ENCODE data around the gene OXSR1. TPM values are rescaled to one million over a fixed set of nuclear protein-coding genes. Genes with fewer than 3 reads are reported as not detected.

OXSR1 gene
- total and polyA plus RNA-seq, 2 experiments from 2014 or later = 16.0 to 41.1 TPM

DNA sequence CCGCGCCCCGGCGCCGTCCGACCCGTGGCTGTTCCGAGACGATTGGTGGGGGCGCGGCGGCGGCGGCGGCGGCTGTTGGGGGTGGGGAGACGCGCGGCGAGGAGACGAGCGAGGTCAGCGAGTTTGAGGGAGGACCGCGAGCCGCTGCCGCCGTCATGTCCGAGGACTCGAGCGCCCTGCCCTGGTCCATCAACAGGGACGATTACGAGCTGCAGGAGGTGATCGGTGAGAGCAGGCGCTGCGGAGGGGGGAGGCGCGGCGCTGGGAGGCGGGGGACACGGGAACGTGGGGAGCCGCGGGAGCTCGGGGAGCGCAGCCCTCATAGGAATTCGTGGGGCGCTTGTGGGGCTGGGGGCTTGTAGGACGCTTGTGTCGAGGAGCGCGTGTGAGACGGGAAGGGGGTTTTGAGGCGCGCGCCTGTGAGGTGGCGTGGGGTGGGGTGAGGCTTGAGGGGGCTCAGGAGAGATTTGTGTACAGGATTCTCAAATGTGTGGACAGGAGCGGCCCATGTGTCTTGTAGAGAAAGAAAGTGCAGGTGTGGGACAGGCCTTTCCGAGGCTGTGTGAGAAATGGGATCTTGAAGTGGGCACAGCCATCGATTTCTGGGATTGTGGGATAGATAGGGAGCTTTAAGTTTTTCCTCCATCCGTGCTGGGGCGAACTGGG lies 518 bp downstream of the OXSR1 start:
- Histone ChIP-seq H2AFZ (peak overlapping the region; percentile 52), H3K4me3 (peak overlapping the region; percentile 54), H3K9me2 (ENCODE audit: insufficient read depth) (no peaks in the 10 kb centered on the region), H4K20me1 (replicated peaks; ENCODE audit: insufficient read depth) (peaks cover 33% of the 10 kb centered on the region), H3F3A (replicated peaks; ENCODE audit: low read depth) (peaks cover 3% of the 10 kb centered on the region; the same call in 1 of the 2 replicates), H3K27ac (ENCODE audit: low read depth) (peak overlapping the region; percentile 63; the same call in 1 of the 2 replicates), H3K36me3 (ENCODE audit: insufficient read depth) (no peaks in the 10 kb centered on the region), H3K4me2 (peak overlapping the region; percentile 81), H3K27me3 (ENCODE audit: insufficient read depth) (no peaks in the 10 kb centered on the region), H3K4me1 (ENCODE audit: insufficient read depth) (peaks cover 11% of the 10 kb centered on the region), H3K79me2 (replicated peaks; ENCODE audit: insufficient read depth) (peaks cover 53% of the 10 kb centered on the region)
- Mint-ChIP-seq H3K4me3 (peak overlapping the region; percentile 96), H3K9me3 (0 out of 3 replicates have a peak, but pooled peaks cover 2% of the 10 kb centered on the region), H3K27ac (peak overlapping the region; percentile 92), H3K27me3 (ENCODE audit: insufficient read depth, low read depth, poor library complexity) (peaks cover 16% of the 10 kb centered on the region), H3K4me1 (peaks cover 23% of the 10 kb centered on the region), H3K36me3 (ENCODE audit: low read depth) (0 out of 3 replicates have a peak, but pooled peaks cover 4% of the 10 kb centered on the region)
- ATAC-seq (peak; percentile 28), DNase-seq (ENCODE audit: low spot score) (peak; percentile 58)
- no peak for TF ChIP-seq JUNB (IDR thresholded peaks at IDR 0.05; ENCODE audit: unreplicated experiment)
- TF ChIP-seq, protein P1, sequence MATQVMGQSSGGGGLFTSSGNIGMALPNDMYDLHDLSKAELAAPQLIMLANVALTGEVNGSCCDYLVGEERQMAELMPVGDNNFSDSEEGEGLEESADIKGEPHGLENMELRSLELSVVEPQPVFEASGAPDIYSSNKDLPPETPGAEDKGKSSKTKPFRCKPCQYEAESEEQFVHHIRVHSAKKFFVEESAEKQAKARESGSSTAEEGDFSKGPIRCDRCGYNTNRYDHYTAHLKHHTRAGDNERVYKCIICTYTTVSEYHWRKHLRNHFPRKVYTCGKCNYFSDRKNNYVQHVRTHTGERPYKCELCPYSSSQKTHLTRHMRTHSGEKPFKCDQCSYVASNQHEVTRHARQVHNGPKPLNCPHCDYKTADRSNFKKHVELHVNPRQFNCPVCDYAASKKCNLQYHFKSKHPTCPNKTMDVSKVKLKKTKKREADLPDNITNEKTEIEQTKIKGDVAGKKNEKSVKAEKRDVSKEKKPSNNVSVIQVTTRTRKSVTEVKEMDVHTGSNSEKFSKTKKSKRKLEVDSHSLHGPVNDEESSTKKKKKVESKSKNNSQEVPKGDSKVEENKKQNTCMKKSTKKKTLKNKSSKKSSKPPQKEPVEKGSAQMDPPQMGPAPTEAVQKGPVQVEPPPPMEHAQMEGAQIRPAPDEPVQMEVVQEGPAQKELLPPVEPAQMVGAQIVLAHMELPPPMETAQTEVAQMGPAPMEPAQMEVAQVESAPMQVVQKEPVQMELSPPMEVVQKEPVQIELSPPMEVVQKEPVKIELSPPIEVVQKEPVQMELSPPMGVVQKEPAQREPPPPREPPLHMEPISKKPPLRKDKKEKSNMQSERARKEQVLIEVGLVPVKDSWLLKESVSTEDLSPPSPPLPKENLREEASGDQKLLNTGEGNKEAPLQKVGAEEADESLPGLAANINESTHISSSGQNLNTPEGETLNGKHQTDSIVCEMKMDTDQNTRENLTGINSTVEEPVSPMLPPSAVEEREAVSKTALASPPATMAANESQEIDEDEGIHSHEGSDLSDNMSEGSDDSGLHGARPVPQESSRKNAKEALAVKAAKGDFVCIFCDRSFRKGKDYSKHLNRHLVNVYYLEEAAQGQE (IDR thresholded peaks at IDR 0.05; ENCODE audit: unreplicated experiment) = no peak
- TF ChIP-seq NANOG (IDR thresholded peaks at IDR 0.05; ENCODE audit: borderline replicate concordance) = no peak
- no peak for TF ChIP-seq EZH2 (IDR thresholded peaks at IDR 0.05; ENCODE audit: low read depth, unreplicated experiment)
- no peak for TF ChIP-seq STAT1 (IDR thresholded peaks at IDR 0.05; ENCODE audit: unreplicated experiment)
- no peak for TF ChIP-seq ZNF331 (CRISPR knock-in tag; IDR thresholded peaks at IDR 0.05; ENCODE audit: low read depth)
- no peak for TF ChIP-seq ETS1 (IDR thresholded peaks at IDR 0.05)
- TF ChIP-seq CREB1 (CRISPR knock-in tag; IDR thresholded peaks at IDR 0.05; ENCODE audit: low read depth) = no peak
- TF ChIP-seq EZH2phosphoT487 (IDR thresholded peaks at IDR 0.05; ENCODE audit: unreplicated experiment) = no peak
- TF ChIP-seq POLR2AphosphoS5 (IDR thresholded peaks at IDR 0.05; ENCODE audit: low read depth) = no peak
- TF ChIP-seq ZNF462 (CRISPR knock-in tag; IDR thresholded peaks at IDR 0.05) = no peak
- no peak for TF ChIP-seq ZNF114 (CRISPR knock-in tag; IDR thresholded peaks at IDR 0.05)
- TF ChIP-seq CTCF (conservative IDR thresholded peaks at IDR 0.05; ENCODE audit: low read depth in 2 of 2) = no peak
